Mucosa of rectum (tissue), 2 donors: Measurements from ENCODE around the gene NEMP2.

ENCODE experiments used
- H3K27ac ChIP-seq, 2 donors: one replicate each; pipeline ENCODE4 v1.7.0; 2013; ENCODE audit warnings: inconsistent platforms in 2 of 2, low read depth in 2 of 2, low read length in 2 of 2
- H3K27me3 ChIP-seq, 2 donors: one replicate each; pipeline ENCODE4 v1.7.0; 2013; ENCODE audit warnings: low read length in 2 of 2; ENCODE audit not compliant: control insufficient read depth in 2 of 2, insufficient read depth in 2 of 2
- H3K36me3 ChIP-seq, 2 donors: one replicate each; pipeline ENCODE4 v1.7.0; 2013; ENCODE audit warnings: low read length in 2 of 2; ENCODE audit not compliant: control insufficient read depth in 2 of 2, insufficient read depth in 2 of 2
- H3K4me1 ChIP-seq, 2 donors: one replicate each; pipeline ENCODE4 v1.7.0; 2013; ENCODE audit warnings: low read length in 2 of 2, mild to moderate bottlenecking in 1 of 2; ENCODE audit not compliant: control insufficient read depth in 2 of 2, insufficient read depth in 2 of 2
- H3K4me3 ChIP-seq, 2 donors: one replicate each; pipeline ENCODE4 v1.7.0; 2013; ENCODE audit warnings: low read length in 2 of 2
- H3K9ac ChIP-seq, 2 donors: one replicate each; pipeline ENCODE4 v1.7.0; 2013; ENCODE audit warnings: low read length in 2 of 2, low read depth in 1 of 2, mild to moderate bottlenecking in 1 of 2
- H3K9me3 ChIP-seq, 2 donors: one replicate each; pipeline ENCODE4 v1.7.0; 2013; ENCODE audit warnings: low read length in 2 of 2; ENCODE audit not compliant: control insufficient read depth in 2 of 2
- donor health status: healthy.
- donor health status: Normal muscosa, but diverticular disease.

NEMP2 gene

GRCh38 chr2:190561094-190561493, 26.6 kb upstream of the NEMP2 start:
- Histone ChIP-seq H3K4me3 (no peak overlapping the region), H3K27ac (no peak overlapping the region), H3K9me3 (no peaks in the 10 kb centered on the region), H3K9ac (no peak overlapping the region), H3K36me3 (no peaks in the 10 kb centered on the region), H3K27me3 (no peaks in the 10 kb centered on the region), H3K4me1 (peaks cover 0 to 8% of the 10 kb centered on the region in 2 donors)

GRCh38 chr2:190554357-190555006, 20.0 kb upstream of the NEMP2 start:
- H3K9me3 ChIP-seq: no peaks in the 10 kb centered on the region
- H3K27me3 ChIP-seq: no peaks in the 10 kb centered on the region
- H3K36me3 ChIP-seq: no peaks in the 10 kb centered on the region
- H3K4me1 ChIP-seq: no peaks in the 10 kb centered on the region
- no peak overlapping the region for H3K9ac ChIP-seq
- H3K4me3 ChIP-seq: no peak overlapping the region
- H3K27ac ChIP-seq: no peak overlapping the region

DNA sequence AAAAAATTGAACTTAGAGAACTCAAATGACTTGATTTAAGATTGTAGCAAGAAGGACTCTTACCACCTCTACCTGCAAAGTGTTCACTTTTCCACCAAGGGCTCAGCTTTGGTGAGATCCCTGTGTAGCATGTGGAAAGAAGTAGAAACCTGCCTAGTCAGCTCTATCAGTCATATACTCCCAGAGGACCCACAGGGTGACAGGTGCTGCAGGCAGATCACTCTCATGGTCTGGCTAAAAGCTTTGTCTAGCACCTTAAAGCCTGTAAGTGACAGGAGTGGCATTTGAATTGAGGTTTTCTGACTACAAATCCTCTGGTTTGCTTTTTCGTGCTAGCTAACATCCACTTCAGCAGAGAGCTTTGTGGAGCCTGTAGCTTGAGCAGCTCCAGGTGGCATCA, 18.7 kb upstream of the NEMP2 start:
- no peaks in the 10 kb centered on the region for H3K4me1 ChIP-seq
- H3K9ac ChIP-seq: no peak overlapping the region
- no peaks in the 10 kb centered on the region for H3K36me3 ChIP-seq
- no peak overlapping the region for H3K4me3 ChIP-seq
- no peaks in the 10 kb centered on the region for H3K27me3 ChIP-seq
- no peaks in the 10 kb centered on the region for H3K9me3 ChIP-seq
- H3K27ac ChIP-seq: no peak overlapping the region

DNA sequence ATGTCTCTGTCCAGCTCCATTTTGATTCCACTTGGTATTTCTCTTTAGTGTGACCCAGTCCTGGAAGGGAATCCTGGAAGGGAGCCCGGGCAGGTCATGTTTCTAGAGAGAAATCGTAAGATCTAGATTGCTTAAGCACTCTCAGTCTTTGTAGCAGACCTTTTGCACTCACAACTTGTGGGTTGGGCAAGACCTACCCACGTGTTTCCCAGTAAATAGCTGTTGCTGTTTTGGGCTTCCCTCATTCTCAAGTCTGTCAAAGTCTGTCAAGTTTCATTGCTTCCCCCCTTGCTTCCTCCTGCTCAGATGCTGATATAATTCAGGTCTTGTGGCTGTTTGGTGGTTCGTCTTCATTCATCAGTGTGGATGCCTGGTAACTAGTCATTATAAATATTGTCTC, 17.4 kb upstream of the NEMP2 start:
- Histone ChIP-seq H3K27me3 (no peaks in the 10 kb centered on the region), H3K27ac (no peak overlapping the region), H3K9ac (no peak overlapping the region), H3K36me3 (no peaks in the 10 kb centered on the region), H3K4me1 (no peaks in the 10 kb centered on the region), H3K4me3 (no peak overlapping the region), H3K9me3 (no peaks in the 10 kb centered on the region)

GRCh38 chr2:190550137-190550536, 15.6 kb upstream of the NEMP2 start:
- no peak overlapping the region for H3K27ac ChIP-seq
- no peaks in the 10 kb centered on the region for H3K27me3 ChIP-seq
- no peaks in the 10 kb centered on the region for H3K4me1 ChIP-seq
- no peak overlapping the region for H3K4me3 ChIP-seq
- no peaks in the 10 kb centered on the region for H3K9me3 ChIP-seq
- H3K36me3 ChIP-seq: no peaks in the 10 kb centered on the region
- no peak overlapping the region for H3K9ac ChIP-seq

GRCh38 chr2:190547886-190548285, 13.4 kb upstream of the NEMP2 start:
- Histone ChIP-seq H3K36me3 (no peaks in the 10 kb centered on the region), H3K9me3 (no peaks in the 10 kb centered on the region), H3K4me1 (no peaks in the 10 kb centered on the region), H3K27ac (no peak overlapping the region), H3K4me3 (no peak overlapping the region), H3K9ac (no peak overlapping the region), H3K27me3 (no peaks in the 10 kb centered on the region)

GRCh38 chr2:190546734-190547133, 12.2 kb upstream of the NEMP2 start:
- no peaks in the 10 kb centered on the region for H3K4me1 ChIP-seq
- H3K9me3 ChIP-seq: no peaks in the 10 kb centered on the region
- no peak overlapping the region for H3K4me3 ChIP-seq
- H3K27me3 ChIP-seq: no peaks in the 10 kb centered on the region
- H3K27ac ChIP-seq: no peak overlapping the region
- H3K9ac ChIP-seq: no peak overlapping the region
- no peaks in the 10 kb centered on the region for H3K36me3 ChIP-seq

DNA sequence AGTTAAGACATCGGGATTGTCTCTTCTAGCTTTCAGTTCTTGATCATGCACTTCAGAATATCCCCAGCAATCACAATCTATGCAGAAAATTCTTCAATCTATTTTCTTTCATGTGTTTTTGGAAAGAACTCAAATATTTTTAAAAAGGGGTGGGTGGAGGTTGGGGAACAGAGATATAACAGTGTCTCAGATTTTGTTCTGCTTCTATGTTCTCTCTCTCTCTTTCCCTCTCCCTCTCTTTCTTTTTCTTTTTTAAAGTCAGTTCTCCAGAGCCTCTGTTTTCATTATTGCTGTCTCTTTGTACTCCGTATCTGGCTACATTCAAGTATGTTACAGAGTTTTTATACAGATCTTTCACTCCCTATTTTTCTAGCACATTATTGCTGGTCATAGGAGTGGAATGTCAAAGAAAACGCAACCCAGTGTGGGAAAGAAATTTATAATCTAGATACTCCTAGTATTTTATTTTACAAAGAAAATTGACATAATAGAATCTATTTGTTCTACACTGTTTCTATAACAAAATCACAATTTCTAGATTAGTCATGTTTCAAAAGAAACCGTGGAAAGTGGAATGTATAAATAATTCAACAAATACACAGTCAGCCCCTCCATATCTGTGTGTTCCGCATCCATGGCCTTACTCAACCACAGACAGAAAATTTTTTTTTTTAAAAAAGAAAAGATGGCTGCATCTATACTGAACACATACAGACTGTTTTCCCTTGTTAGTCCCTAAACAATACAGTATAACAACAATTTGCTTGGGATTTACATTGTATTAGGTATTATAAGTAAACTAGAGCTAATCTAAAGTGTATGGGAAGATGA, 11.2 kb upstream of the NEMP2 start:
- Histone ChIP-seq H3K4me3 (peak overlapping the region in 1 of 2 donors; percentile 5), H3K27ac (no peak overlapping the region), H3K9me3 (no peaks in the 10 kb centered on the region), H3K36me3 (no peaks in the 10 kb centered on the region), H3K4me1 (no peaks in the 10 kb centered on the region), H3K9ac (no peak overlapping the region), H3K27me3 (no peaks in the 10 kb centered on the region)

- no peaks in the 10 kb centered on the region for H3K36me3 ChIP-seq
- no peak overlapping the region for H3K9ac ChIP-seq
- H3K4me1 ChIP-seq: no peaks in the 10 kb centered on the region
- peak overlapping the region in 1 of 2 donors; percentile 5 for H3K4me3 ChIP-seq
- no peak overlapping the region for H3K27ac ChIP-seq
- no peaks in the 10 kb centered on the region for H3K27me3 ChIP-seq
- peaks cover 4 to 6% of the 10 kb centered on the region in 2 donors for H3K9me3 ChIP-seq
Measured at GRCh38 chr2:190545093-190545492, 10.6 kb upstream of the NEMP2 start.

DNA sequence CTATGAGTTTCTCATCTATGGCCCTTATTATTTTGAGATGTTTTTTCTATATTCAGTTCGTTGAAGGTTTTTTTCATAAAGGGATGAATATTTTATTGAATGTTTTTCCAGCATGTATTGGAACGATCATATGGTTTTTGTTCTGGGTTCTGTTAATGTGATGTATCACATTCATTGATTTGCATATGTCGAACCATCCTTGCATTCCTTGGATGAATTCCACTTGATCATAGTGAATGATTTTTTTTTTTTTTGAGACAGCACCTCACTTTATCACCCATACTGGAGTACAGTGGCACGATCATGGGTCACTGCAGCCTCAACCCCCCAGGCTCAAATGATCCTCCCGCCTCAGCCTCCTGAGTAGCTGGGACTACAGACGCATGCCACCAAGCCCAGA, 5.5 kb upstream of the NEMP2 start:
- H3K4me1 ChIP-seq: peaks cover 0 to 5% of the 10 kb centered on the region in 2 donors
- no peak overlapping the region for H3K9ac ChIP-seq
- H3K36me3 ChIP-seq: no peaks in the 10 kb centered on the region
- H3K9me3 ChIP-seq: peaks cover 8 to 10% of the 10 kb centered on the region in 2 donors
- no peak overlapping the region for H3K27ac ChIP-seq
- no peaks in the 10 kb centered on the region for H3K27me3 ChIP-seq
- no peak overlapping the region for H3K4me3 ChIP-seq
